K562 (cell line): ENCODE data around the gene KBTBD13. TPM values are rescaled to one million over a fixed set of nuclear protein-coding genes. Genes with fewer than 3 reads are reported as not detected.

ENCODE experiments used
- U2AF1 ChIP-seq: fragments of 200-400 bp; formaldehyde crosslinking; optimal IDR thresholded peaks from 2 replicates; pipeline ENCODE3; 2017; ENCODE audit warnings: mild to moderate bottlenecking, low read depth, low read length, moderate library complexity
- polyA plus RNA-seq, 8 experiments: library from polyadenylated mRNA; depleted of rRNA in 4 of 8; stranded (reverse) in 5 of 8; unstranded in 3 of 8; fragments of >200 nt; fragmentation: Nextera tagmentation in 2 of 8; fragmentation: Illumina TruSeq in 1 of 8; extraction: Ambion mirVana in 2 of 8; extraction: Trizol in 1 of 8; gene quantifications; 2 replicates each; pipeline versions ENCODE4 v1.2.1 to v1.2.3, GENCODE V29; 2011 to 2014; ENCODE audit warnings: inconsistent platforms in 1 of 8, missing spikeins in 1 of 8
- total RNA-seq, 7 experiments: library from RNA; depleted of rRNA in 6 of 7; stranded (reverse); fragments of >200 nt in 6 of 7; fragmentation: Illumina TruSeq in 2 of 7; extraction: Trizol in 2 of 7; gene quantifications; 2 replicates each; pipeline versions ENCODE4 v1.2.1 to v1.2.3, GENCODE V29; 2011 to 2021; ENCODE audit warnings: low replicate concordance in 1 of 7
- TF ChIP-seq, protein P1 (sequence below), 2 experiments: fragments of 450-650 bp; formaldehyde crosslinking in 1 of 2; IDR thresholded peaks; 2 replicates each; pipeline versions ENCODE4 v1.4.0 to v1.6.1; 2014 to 2020; ENCODE audit warnings: mild to moderate bottlenecking in 2 of 2, borderline replicate concordance in 1 of 2, low read depth in 1 of 2

The KBTBD13 gene
- total and polyA plus RNA-seq, 9 of the 15 experiments (the other 6 are each of a cell fraction or from before 2014, with no cell fraction given) = 0.07 to 0.13 (median 0.10) TPM; not detected in 3

DNA sequence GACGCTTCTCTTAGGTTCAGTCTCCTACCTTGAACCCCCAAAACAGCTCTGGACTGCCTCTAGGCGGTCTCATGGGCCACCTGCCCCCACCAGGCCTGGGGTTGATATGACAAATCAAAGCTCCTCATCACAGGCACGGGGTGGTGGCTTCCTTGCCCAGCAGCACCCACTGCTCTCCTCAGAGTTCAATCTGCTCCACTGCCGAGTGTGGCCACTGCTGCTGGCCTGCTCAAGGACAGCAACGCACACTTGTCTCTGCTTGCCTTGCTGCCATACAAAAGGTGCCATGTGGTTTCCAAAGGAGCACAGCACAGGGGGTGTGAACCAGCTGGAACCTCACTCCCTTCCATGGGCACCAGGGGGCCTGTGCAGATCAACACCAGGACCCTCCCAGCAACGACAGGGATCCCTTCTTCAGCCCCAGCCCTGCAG, 10.2 kb downstream of the KBTBD13 start (continued):
- TF ChIP-seq, protein P1, sequence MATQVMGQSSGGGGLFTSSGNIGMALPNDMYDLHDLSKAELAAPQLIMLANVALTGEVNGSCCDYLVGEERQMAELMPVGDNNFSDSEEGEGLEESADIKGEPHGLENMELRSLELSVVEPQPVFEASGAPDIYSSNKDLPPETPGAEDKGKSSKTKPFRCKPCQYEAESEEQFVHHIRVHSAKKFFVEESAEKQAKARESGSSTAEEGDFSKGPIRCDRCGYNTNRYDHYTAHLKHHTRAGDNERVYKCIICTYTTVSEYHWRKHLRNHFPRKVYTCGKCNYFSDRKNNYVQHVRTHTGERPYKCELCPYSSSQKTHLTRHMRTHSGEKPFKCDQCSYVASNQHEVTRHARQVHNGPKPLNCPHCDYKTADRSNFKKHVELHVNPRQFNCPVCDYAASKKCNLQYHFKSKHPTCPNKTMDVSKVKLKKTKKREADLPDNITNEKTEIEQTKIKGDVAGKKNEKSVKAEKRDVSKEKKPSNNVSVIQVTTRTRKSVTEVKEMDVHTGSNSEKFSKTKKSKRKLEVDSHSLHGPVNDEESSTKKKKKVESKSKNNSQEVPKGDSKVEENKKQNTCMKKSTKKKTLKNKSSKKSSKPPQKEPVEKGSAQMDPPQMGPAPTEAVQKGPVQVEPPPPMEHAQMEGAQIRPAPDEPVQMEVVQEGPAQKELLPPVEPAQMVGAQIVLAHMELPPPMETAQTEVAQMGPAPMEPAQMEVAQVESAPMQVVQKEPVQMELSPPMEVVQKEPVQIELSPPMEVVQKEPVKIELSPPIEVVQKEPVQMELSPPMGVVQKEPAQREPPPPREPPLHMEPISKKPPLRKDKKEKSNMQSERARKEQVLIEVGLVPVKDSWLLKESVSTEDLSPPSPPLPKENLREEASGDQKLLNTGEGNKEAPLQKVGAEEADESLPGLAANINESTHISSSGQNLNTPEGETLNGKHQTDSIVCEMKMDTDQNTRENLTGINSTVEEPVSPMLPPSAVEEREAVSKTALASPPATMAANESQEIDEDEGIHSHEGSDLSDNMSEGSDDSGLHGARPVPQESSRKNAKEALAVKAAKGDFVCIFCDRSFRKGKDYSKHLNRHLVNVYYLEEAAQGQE (IDR thresholded peaks at IDR 0.05; ENCODE audit: borderline replicate concordance) = no peak
- TF ChIP-seq, protein P1 (CRISPR knock-in tag; IDR thresholded peaks at IDR 0.05; ENCODE audit: low read depth) = no peak
- TF ChIP-seq U2AF1 = no peak
